ENCODE data around the gene ABI3BP.

ABI3BP gene

GRCh38 chr3:100833483-100833882 lies 159.7 kb downstream of the ABI3BP start:
- no peak for DNase-seq (ENCODE audit: low read depth)
- no peak for TF ChIP-seq CTCF (IDR thresholded peaks at IDR 0.05; ENCODE audit: low read depth, low read length, missing control alignments)
- H3K4me3 ChIP-seq (ENCODE audit: low read depth, low read length), result no peak overlapping the region

- DNase-seq (ENCODE audit: low read depth), result no peak
- H3K4me3 ChIP-seq (ENCODE audit: low read depth, low read length), result no peak overlapping the region
- no peak for TF ChIP-seq CTCF (IDR thresholded peaks at IDR 0.05; ENCODE audit: low read depth, low read length, missing control alignments)
Measured at GRCh38 chr3:100831629-100832028, 161.6 kb downstream of the ABI3BP start.

GRCh38 chr3:100830931-100831330 lies 162.3 kb downstream of the ABI3BP start:
- TF ChIP-seq CTCF (IDR thresholded peaks at IDR 0.05; ENCODE audit: low read depth, low read length, missing control alignments), result no peak
- DNase-seq (ENCODE audit: low read depth), result no peak
- no peak overlapping the region for H3K4me3 ChIP-seq (ENCODE audit: low read depth, low read length)

- TF ChIP-seq CTCF (IDR thresholded peaks at IDR 0.05; ENCODE audit: low read depth, low read length, missing control alignments), result no peak
Measured at GRCh38 chr3:100825574-100825973, 167.6 kb downstream of the ABI3BP start.

GRCh38 chr3:100815583-100815982 lies 177.6 kb downstream of the ABI3BP start:
- TF ChIP-seq CTCF (IDR thresholded peaks at IDR 0.05; ENCODE audit: low read depth, low read length, missing control alignments), result no peak
- no peak for DNase-seq (ENCODE audit: low read depth)
- H3K4me3 ChIP-seq (ENCODE audit: low read depth, low read length), result no peak overlapping the region

More at GRCh38 chr3:100825574-100825973, 167.6 kb downstream of the ABI3BP start:
- no peak overlapping the region for H3K4me3 ChIP-seq (ENCODE audit: low read depth, low read length)
- DNase-seq (ENCODE audit: low read depth), result no peak

- no peak overlapping the region for H3K4me3 ChIP-seq (ENCODE audit: low read depth, low read length)
- TF ChIP-seq CTCF (IDR thresholded peaks at IDR 0.05; ENCODE audit: low read depth, low read length, missing control alignments), result no peak
- DNase-seq (ENCODE audit: low read depth), result no peak
Measured at GRCh38 chr3:100813828-100814227, 179.4 kb downstream of the ABI3BP start.

- H3K4me3 ChIP-seq (ENCODE audit: low read depth, low read length), result no peak overlapping the region
- DNase-seq (ENCODE audit: low read depth), result no peak
- no peak for TF ChIP-seq CTCF (IDR thresholded peaks at IDR 0.05; ENCODE audit: low read depth, low read length, missing control alignments)
Measured at GRCh38 chr3:100811779-100812507, 181.3 kb downstream of the ABI3BP start.

Measured in GM12864 (cell line).